SU-DHL-6 (cell line): ENCODE measurements around the gene ARNT2.

Experiments used
- EZH2phosphoT487 ChIP-seq: fragments of 200-600 bp; sonication (generic), shearing (Covaris generic); conservative IDR thresholded peaks from 2 replicates; pipeline ENCODE4 v1.6.1; 2018; ENCODE audit warnings: mild to moderate bottlenecking, antibody characterized with exemption, low read length, moderate library complexity, mixed read lengths
- TF ChIP-seq, protein P1 (sequence below): fragments of 200-600 bp; sonication (generic); IDR thresholded peaks from one replicate; pipeline ENCODE4 v1.5.1; 2017; ENCODE audit warnings: antibody characterized with exemption, mild to moderate bottlenecking, low read length, moderate library complexity; ENCODE audit not compliant: insufficient read depth, poor library complexity, severe bottlenecking

DNA sequence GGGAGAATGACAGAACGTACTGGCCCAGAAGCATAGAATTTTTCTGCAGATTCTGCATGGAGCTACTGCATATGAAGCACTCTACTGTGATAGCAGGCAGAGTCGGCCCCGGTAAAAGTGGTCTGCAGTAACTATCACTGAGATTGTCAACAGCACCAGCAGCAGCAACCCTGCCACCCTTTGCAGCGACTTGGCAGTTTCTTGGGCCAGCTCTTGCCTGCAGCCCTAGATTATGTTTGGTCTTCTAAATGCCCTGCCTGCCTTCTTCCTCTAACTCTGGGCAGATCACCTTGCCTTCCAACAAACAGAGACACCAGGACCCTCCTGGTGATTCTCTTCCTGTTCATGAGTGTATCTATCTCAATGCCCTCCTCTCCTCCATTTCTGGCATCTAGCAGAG lies 161.8 kb downstream of the ARNT2 start:
- TF ChIP-seq, protein P1, sequence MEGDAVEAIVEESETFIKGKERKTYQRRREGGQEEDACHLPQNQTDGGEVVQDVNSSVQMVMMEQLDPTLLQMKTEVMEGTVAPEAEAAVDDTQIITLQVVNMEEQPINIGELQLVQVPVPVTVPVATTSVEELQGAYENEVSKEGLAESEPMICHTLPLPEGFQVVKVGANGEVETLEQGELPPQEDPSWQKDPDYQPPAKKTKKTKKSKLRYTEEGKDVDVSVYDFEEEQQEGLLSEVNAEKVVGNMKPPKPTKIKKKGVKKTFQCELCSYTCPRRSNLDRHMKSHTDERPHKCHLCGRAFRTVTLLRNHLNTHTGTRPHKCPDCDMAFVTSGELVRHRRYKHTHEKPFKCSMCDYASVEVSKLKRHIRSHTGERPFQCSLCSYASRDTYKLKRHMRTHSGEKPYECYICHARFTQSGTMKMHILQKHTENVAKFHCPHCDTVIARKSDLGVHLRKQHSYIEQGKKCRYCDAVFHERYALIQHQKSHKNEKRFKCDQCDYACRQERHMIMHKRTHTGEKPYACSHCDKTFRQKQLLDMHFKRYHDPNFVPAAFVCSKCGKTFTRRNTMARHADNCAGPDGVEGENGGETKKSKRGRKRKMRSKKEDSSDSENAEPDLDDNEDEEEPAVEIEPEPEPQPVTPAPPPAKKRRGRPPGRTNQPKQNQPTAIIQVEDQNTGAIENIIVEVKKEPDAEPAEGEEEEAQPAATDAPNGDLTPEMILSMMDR = no peak
- TF ChIP-seq EZH2phosphoT487 = no peak
